T-cell (primary cell): ENCODE measurements around the gene ABCF2. TPM values are rescaled to one million over a fixed set of nuclear protein-coding genes. Genes with fewer than 3 reads are reported as not detected.

ENCODE experiments used
- ATAC-seq, 4 experiments: fragments of 200-7000 bp in 3 of 4; fragments of 150-1000 bp in 1 of 4; cut with Tn5 transposase; replicated peaks in 1 of 4; 1 replicate in 3 of 4; 2 replicates in 1 of 4; pipeline ENCODE4 v1.10.0; 2021; ENCODE audit warnings: moderate library complexity in 3 of 4, mild to moderate bottlenecking in 2 of 4, moderate number of reproducible peaks in 1 of 4
- CTCF ChIA-PET, 2 donors: fragments of 300-600 bp; sonication (Branson Sonifier 250); formaldehyde crosslinking; loops; one replicate each; lab custom pipeline; 2022; ENCODE audit warnings: antibody characterized with exemption in 2 of 2; lab: Charles Lee
- POLR2A ChIA-PET, 2 donors: fragments of 300-600 bp; sonication (Branson Sonifier 250); formaldehyde crosslinking; loops; one replicate each; lab custom pipeline; 2022; ENCODE audit warnings: antibody characterized with exemption in 2 of 2; lab: Charles Lee
- DNase-seq, 35 experiments: peaks; one replicate each; pipeline versions ENCODE4 v3.0.0 to v3.0.0-alpha.2; 2013 to 2023
- H3K27ac ChIP-seq: one replicate; pipeline ENCODE4 v1.5.1; 2013; ENCODE audit warnings: low read length
- H3K27me3 ChIP-seq, 2 experiments: replicated peaks in 1 of 2; 1 replicate in 1 of 2; 2 replicates in 1 of 2; pipeline versions ENCODE4 v1.6.1 to v1.7.0; 2013; ENCODE audit warnings: low read length in 1 of 2, mixed read lengths in 1 of 2; ENCODE audit not compliant: control insufficient read depth in 2 of 2, insufficient read depth in 2 of 2; ENCODE audit errors: extremely low read depth in 1 of 2
- H3K36me3 ChIP-seq, 2 donors: 1 replicate in 1 of 2; 2 replicates in 1 of 2; pipeline versions ENCODE4 v1.6.1 to v1.7.0; 2013; ENCODE audit warnings: low read length in 1 of 2; ENCODE audit not compliant: control insufficient read depth in 2 of 2, insufficient read depth in 1 of 2; ENCODE audit errors: extremely low read depth in 1 of 2
- H3K4me1 ChIP-seq, 2 experiments: 1 replicate in 1 of 2; 2 replicates in 1 of 2; pipeline versions ENCODE4 v1.6.1 to v1.7.0; 2013; ENCODE audit warnings: low read length in 2 of 2, mixed read lengths in 1 of 2; ENCODE audit not compliant: insufficient read depth in 2 of 2, control insufficient read depth in 1 of 2; ENCODE audit errors: extremely low read depth in 1 of 2
- H3K4me3 ChIP-seq, 2 donors: 1 replicate in 1 of 2; 2 replicates in 1 of 2; pipeline versions ENCODE4 v1.5.1 to v1.7.0; 2013; ENCODE audit warnings: mild to moderate bottlenecking in 2 of 2, low read length in 1 of 2, moderate library complexity in 1 of 2; ENCODE audit not compliant: control insufficient read depth in 1 of 2; ENCODE audit errors: extremely low read depth in 1 of 2
- H3K9me3 ChIP-seq: 2 replicates; pipeline ENCODE4 v1.7.0; 2013
- H3K27ac Mint-ChIP-seq, 2 donors: one replicate each; pipeline ENCODE4 v1.8.0; 2020 to 2021; ENCODE audit warnings: mild to moderate bottlenecking in 2 of 2, mixed read lengths in 2 of 2
- H3K27me3 Mint-ChIP-seq, 2 donors: one replicate each; pipeline ENCODE4 v1.8.0; 2021 to 2022; ENCODE audit warnings: mixed read lengths in 2 of 2
- H3K36me3 Mint-ChIP-seq: one replicate; pipeline ENCODE4 v1.8.0; 2021; ENCODE audit warnings: mixed read lengths
- H3K4me1 Mint-ChIP-seq, 3 donors: one replicate each; pipeline ENCODE4 v1.8.0; 2020 to 2022; ENCODE audit warnings: mixed read lengths in 3 of 3, mild to moderate bottlenecking in 1 of 3
- H3K4me3 Mint-ChIP-seq, 3 donors: one replicate each; pipeline ENCODE4 v1.8.0; 2020 to 2022; ENCODE audit warnings: mild to moderate bottlenecking in 3 of 3, mixed read lengths in 3 of 3, moderate library complexity in 3 of 3
- H3K9me3 Mint-ChIP-seq, 3 donors: one replicate each; pipeline ENCODE4 v1.8.0; 2020 to 2022; ENCODE audit warnings: mixed read lengths in 3 of 3
- WGBS: methylation state at CpG from one replicate; pipeline ENCODE4 v1.1.5; 2013; ENCODE audit warnings: missing lambda C conversion rate; ENCODE audit not compliant: insufficient coverage; 5-methylcytosine and 5-hydroxymethylcytosine counted together
- total RNA-seq, 35 experiments: library from RNA in 6 of 35; stranded (reverse) in 6 of 35; fragments of 120-200 nt in 1 of 35; gene quantifications; one replicate each; pipeline versions ENCODE4 v1.2.1 to v1.2.4 and lab custom pipeline; 2013 to 2026

The ABCF2 gene
- total RNA-seq, 5 donors from 2014 or later (not counting 1 experiment from before 2014, with no cell fraction given): 22.9 to 39.7 (median 38.8) TPM

GRCh38 chr7:151231080-151231479 lies 4.1 kb upstream of the ABCF2 start:
- Histone ChIP-seq H3K4me3 (no peak overlapping the region), H3K9me3 (no peaks in the 10 kb centered on the region), H3K27me3 (no peaks in the 10 kb centered on the region), H3K36me3 (peaks cover 3 to 21% of the 10 kb centered on the region in 2 donors), H3K4me1 (peaks cover 10 to 48% of the 10 kb centered on the region in 2 experiments), H3K27ac (no peak overlapping the region)
- H3K27ac Mint-ChIP-seq: no peak overlapping the region
- no peaks in the 10 kb centered on the region for H3K9me3 Mint-ChIP-seq
- DNase-seq: no peak
- no peak for ATAC-seq
- 100% methylated on average over 1 of the region's 1 CpG for WGBS
- peak overlapping the region; percentile 56 to 99 (median 96) for H3K4me3 Mint-ChIP-seq
- peaks cover 52 to 59% (median 57%) of the 10 kb centered on the region in 3 donors for H3K4me1 Mint-ChIP-seq
- no peaks in the 10 kb centered on the region for H3K27me3 Mint-ChIP-seq
- peaks cover 3% of the 10 kb centered on the region for H3K36me3 Mint-ChIP-seq
- CTCF ChIA-PET: interaction anchor here in 1 of 2 donors (1.6 kb wide), 1 partner anchor 13 kb away, joined by 8 read pairs; no protein-coding TSS in a partner anchor
- POLR2A ChIA-PET: no interaction called here

- DNase-seq: no peak
- Mint-ChIP-seq H3K9me3 (no peaks in the 10 kb centered on the region), H3K36me3 (peaks cover 16% of the 10 kb centered on the region), H3K4me1 (peaks cover 63 to 64% (median 63%) of the 10 kb centered on the region in 3 donors), H3K4me3 (no peak overlapping the region), H3K27ac (no peak overlapping the region), H3K27me3 (no peaks in the 10 kb centered on the region)
- Histone ChIP-seq H3K4me1 (peaks cover 17 to 44% of the 10 kb centered on the region in 2 experiments), H3K36me3 (peaks cover 0 to 16% of the 10 kb centered on the region in 2 donors), H3K27ac (no peak overlapping the region), H3K27me3 (no peaks in the 10 kb centered on the region), H3K9me3 (no peaks in the 10 kb centered on the region), H3K4me3 (no peak overlapping the region)
- no CpG with 5 or more reads among the region's 10 CpGs for WGBS
- POLR2A ChIA-PET: interaction anchor here in 1 of 2 donors (0.7 kb wide), 1 partner anchor 106 kb away, joined by 4 read pairs; no protein-coding TSS in a partner anchor
- no peak for ATAC-seq
- CTCF ChIA-PET: no interaction called here
Measured at GRCh38 chr7:151229249-151229648, 2.2 kb upstream of the ABCF2 start.

- peaks cover 17 to 34% of the 10 kb centered on the region in 2 experiments for H3K4me1 ChIP-seq
- POLR2A ChIA-PET: interaction anchor here (0.6 to 1.3 kb wide), 4 partner anchors 15 to 1533 kb away, joined by 3 to 6 read pairs (median 4); no protein-coding TSS in a partner anchor
- peaks cover 55 to 59% (median 57%) of the 10 kb centered on the region in 3 donors for H3K4me1 Mint-ChIP-seq
- H3K9me3 ChIP-seq: no peaks in the 10 kb centered on the region
- H3K9me3 Mint-ChIP-seq: no peaks in the 10 kb centered on the region
- ATAC-seq: no peak
- WGBS: 73% methylated on average over 5 of the region's 10 CpGs
- CTCF ChIA-PET: interaction anchor here (0.6 to 3.2 kb wide), 4 partner anchors 15 to 1766 kb away, joined by 3 to 51 read pairs (median 8); no protein-coding TSS in a partner anchor
- H3K27me3 Mint-ChIP-seq: no peaks in the 10 kb centered on the region
- peaks cover 23% of the 10 kb centered on the region for H3K36me3 Mint-ChIP-seq
- H3K27ac Mint-ChIP-seq: peak overlapping the region; percentile 93 to 96
- H3K36me3 ChIP-seq: peaks cover 0 to 22% of the 10 kb centered on the region in 2 donors
- no peaks in the 10 kb centered on the region for H3K27me3 ChIP-seq
- no peak for DNase-seq
- peak overlapping the region; percentile 66 for H3K27ac ChIP-seq
- peak overlapping the region; percentile 85 to 87 for H3K4me3 ChIP-seq
- H3K4me3 Mint-ChIP-seq: peak overlapping the region; percentile 94 to 99 (median 97)
Measured at GRCh38 chr7:151228024-151228866, 1.2 kb upstream of the ABCF2 start.

GRCh38 chr7:151226560-151226874 lies 488 bp downstream of the ABCF2 start:
- peak overlapping the region; percentile 85 to 87 for H3K4me3 ChIP-seq

GRCh38 chr7:151225948-151226510 lies 976 bp downstream of the ABCF2 start:
- Mint-ChIP-seq H3K4me3 (peak overlapping the region; percentile 94 to 99 (median 97)), H3K36me3 (peaks cover 38% of the 10 kb centered on the region), H3K27ac (peak overlapping the region in 1 of 2 donors; percentile 96), H3K4me1 (peaks cover 39 to 45% (median 42%) of the 10 kb centered on the region in 3 donors), H3K27me3 (no peaks in the 10 kb centered on the region), H3K9me3 (no peaks in the 10 kb centered on the region)
- ChIA-PET POLR2A (interaction anchor here in 1 of 2 donors (1.2 kb wide), 1 partner anchor 9 kb away, joined by 3 read pairs; no protein-coding TSS in a partner anchor), CTCF (interaction anchor here in 1 of 2 donors (1.8 to 3.2 kb wide), 3 partner anchors 11 to 19 kb away, joined by 3 to 51 read pairs (median 11); no protein-coding TSS in a partner anchor)
- DNase-seq: no peak
- Histone ChIP-seq H3K4me3 (peak overlapping the region; percentile 85 to 87), H3K27ac (no peak overlapping the region), H3K27me3 (no peaks in the 10 kb centered on the region), H3K9me3 (no peaks in the 10 kb centered on the region), H3K36me3 (peaks cover 0 to 40% of the 10 kb centered on the region in 2 donors), H3K4me1 (peaks cover 11 to 21% of the 10 kb centered on the region in 2 experiments)
- ATAC-seq: no peak
- 69% methylated on average over 5 of the region's 8 CpGs for WGBS

More at GRCh38 chr7:151226560-151226874, 488 bp downstream of the ABCF2 start:
- Mint-ChIP-seq H3K4me3 (peak overlapping the region; percentile 94 to 99 (median 97)), H3K4me1 (peaks cover 44 to 47% (median 46%) of the 10 kb centered on the region in 3 donors), H3K9me3 (no peaks in the 10 kb centered on the region), H3K27me3 (no peaks in the 10 kb centered on the region), H3K36me3 (peaks cover 36% of the 10 kb centered on the region), H3K27ac (peak overlapping the region; percentile 93 to 96)
- ATAC-seq: no peak
- CTCF ChIA-PET: interaction anchor here (1.2 to 3.2 kb wide), 5 partner anchors 17 to 56 kb away, joined by 3 to 51 read pairs (median 11); no protein-coding TSS in a partner anchor
- 2% methylated on average over 15 of the region's 15 CpGs for WGBS
- Histone ChIP-seq H3K27ac (peak overlapping the region; percentile 35), H3K9me3 (no peaks in the 10 kb centered on the region), H3K36me3 (peaks cover 0 to 38% of the 10 kb centered on the region in 2 donors), H3K4me1 (peaks cover 11 to 22% of the 10 kb centered on the region in 2 experiments), H3K27me3 (no peaks in the 10 kb centered on the region)
- no peak for DNase-seq
- POLR2A ChIA-PET: interaction anchor here (0.6 to 1.3 kb wide), 5 partner anchors 9 to 127 kb away, joined by 3 to 5 read pairs (median 4); no protein-coding TSS in a partner anchor

- Mint-ChIP-seq H3K9me3 (no peaks in the 10 kb centered on the region), H3K27me3 (no peaks in the 10 kb centered on the region), H3K36me3 (peaks cover 53% of the 10 kb centered on the region), H3K27ac (no peak overlapping the region), H3K4me1 (peaks cover 39 to 45% (median 44%) of the 10 kb centered on the region in 3 donors), H3K4me3 (no peak overlapping the region)
- no peak for ATAC-seq
- peaks cover 11 to 21% of the 10 kb centered on the region in 2 experiments for H3K4me1 ChIP-seq
- WGBS: 100% methylated on average over 7 of the region's 14 CpGs
- no peak overlapping the region for H3K4me3 ChIP-seq
- no peaks in the 10 kb centered on the region for H3K27me3 ChIP-seq
- no peak for DNase-seq
- peaks cover 13 to 62% of the 10 kb centered on the region in 2 donors for H3K36me3 ChIP-seq
- no peak overlapping the region for H3K27ac ChIP-seq
- no peaks in the 10 kb centered on the region for H3K9me3 ChIP-seq
- ChIA-PET CTCF (no interaction called here), POLR2A (no interaction called here)
Measured at GRCh38 chr7:151223728-151224127, 3.3 kb downstream of the ABCF2 start.
